Measurements from ENCODE around the gene OXTR. TPM values are rescaled to one million over a fixed set of nuclear protein-coding genes. Genes with fewer than 3 reads are reported as not detected.

OXTR gene
- total RNA-seq, 1 donor from 2014 or later = 0.25 TPM

GRCh38 chr3:8768364-8769087 is 887 bp downstream of the OXTR start:
- Histone ChIP-seq H3K36me3 (no peaks in the 10 kb centered on the region), H3K27ac (no peak overlapping the region), H3K4me1 (peaks cover 21% of the 10 kb centered on the region), H3K27me3 (peaks cover 6% of the 10 kb centered on the region), H3K4me3 (peak overlapping the region; percentile 14 to 38), H3K9me3 (no peaks in the 10 kb centered on the region)
- TF ChIP-seq POLR2A (IDR thresholded peaks at IDR 0.05) (no peak), POLR2AphosphoS5 (IDR thresholded peaks at IDR 0.05; ENCODE audit: insufficient read depth in 1 of 2, low read depth in 1 of 2) (no peak), CTCF (IDR thresholded peaks at IDR 0.05) (no peak)
- intact Hi-C loops (cut with DNase I) = no loop called here
- DNase-seq (ENCODE audit: extremely low spot score in 2 of 2) = no peak

DNA sequence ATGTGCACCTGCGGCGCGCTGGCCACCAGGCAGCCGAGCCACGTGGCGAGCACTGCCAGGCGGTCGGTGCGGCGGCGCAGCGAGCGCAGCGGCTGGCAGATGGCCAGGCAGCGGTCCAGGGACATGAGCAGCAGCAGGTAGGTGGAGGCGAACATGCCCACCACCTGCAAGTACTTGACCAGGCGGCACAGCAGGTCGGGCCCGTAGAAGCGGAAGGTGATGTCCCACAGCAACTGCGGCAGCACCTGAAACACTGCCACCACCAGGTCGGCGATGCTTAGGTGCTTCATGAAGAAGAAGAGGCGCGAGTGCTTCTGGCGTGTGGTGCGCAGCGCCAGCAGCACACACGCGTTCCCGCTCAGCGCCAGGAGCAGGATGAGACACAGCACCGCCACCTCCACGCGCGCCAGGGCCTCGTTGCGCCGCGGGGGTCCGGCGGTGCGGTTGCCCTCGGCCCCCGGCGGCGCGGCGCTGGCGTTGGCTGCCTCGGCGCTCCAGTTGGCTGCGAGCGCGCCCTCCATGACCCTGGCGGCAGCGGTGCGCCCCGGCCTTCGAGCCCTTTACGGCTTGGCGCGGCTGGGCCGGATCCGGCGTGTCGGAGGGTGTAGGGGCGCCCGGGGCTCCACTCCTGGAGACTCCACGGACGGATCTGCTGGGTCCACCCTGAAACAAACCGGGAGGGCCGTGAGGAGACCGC is 1.6 kb downstream of the OXTR start:
- DNase-seq (ENCODE audit: extremely low spot score in 2 of 2) = peak; percentile 75 to 88
- H3K27me3 ChIP-seq = peaks cover 6% of the 10 kb centered on the region
- no peaks in the 10 kb centered on the region for H3K36me3 ChIP-seq
- H3K4me1 ChIP-seq = peaks cover 21% of the 10 kb centered on the region
- peak overlapping the region in 1 of 2 donors; percentile 38 for H3K4me3 ChIP-seq
- H3K27ac ChIP-seq = no peak overlapping the region
- H3K9me3 ChIP-seq = no peaks in the 10 kb centered on the region
- intact Hi-C loops (cut with DNase I) = no loop called here
- TF ChIP-seq CTCF (IDR thresholded peaks at IDR 0.05) (no peak), POLR2A (IDR thresholded peaks at IDR 0.05) (no peak), POLR2AphosphoS5 (IDR thresholded peaks at IDR 0.05; ENCODE audit: insufficient read depth in 1 of 2, low read depth in 1 of 2) (no peak)

GRCh38 chr3:8767256-8767666 is 2.2 kb downstream of the OXTR start:
- TF ChIP-seq POLR2A (IDR thresholded peaks at IDR 0.05) = no peak
- TF ChIP-seq CTCF (IDR thresholded peaks at IDR 0.05) = no peak
- no peak for TF ChIP-seq POLR2AphosphoS5 (IDR thresholded peaks at IDR 0.05; ENCODE audit: insufficient read depth in 1 of 2, low read depth in 1 of 2)
- Histone ChIP-seq H3K4me1 (peaks cover 21% of the 10 kb centered on the region), H3K9me3 (no peaks in the 10 kb centered on the region), H3K4me3 (peak overlapping the region in 1 of 2 donors; percentile 38), H3K36me3 (no peaks in the 10 kb centered on the region), H3K27ac (no peak overlapping the region), H3K27me3 (peaks cover 6% of the 10 kb centered on the region)
- DNase-seq (ENCODE audit: extremely low spot score in 2 of 2) = no peak
- intact Hi-C loops (cut with DNase I) = no loop called here

- no peak for TF ChIP-seq CTCF (IDR thresholded peaks at IDR 0.05)
- no peak for TF ChIP-seq POLR2AphosphoS5 (IDR thresholded peaks at IDR 0.05; ENCODE audit: insufficient read depth in 1 of 2, low read depth in 1 of 2)
- no peak for TF ChIP-seq POLR2A (IDR thresholded peaks at IDR 0.05)
- Histone ChIP-seq H3K4me1 (peaks cover 21% of the 10 kb centered on the region), H3K27me3 (peaks cover 6% of the 10 kb centered on the region), H3K9me3 (no peaks in the 10 kb centered on the region), H3K36me3 (no peaks in the 10 kb centered on the region), H3K27ac (no peak overlapping the region), H3K4me3 (no peak overlapping the region)
- intact Hi-C loops (cut with DNase I) = no loop called here
- peak in 1 of 2 donors; percentile 82 for DNase-seq (ENCODE audit: extremely low spot score in 2 of 2)
These were observed 3.3 kb downstream of the OXTR start for GRCh38 chr3:8766148-8766547.

DNA sequence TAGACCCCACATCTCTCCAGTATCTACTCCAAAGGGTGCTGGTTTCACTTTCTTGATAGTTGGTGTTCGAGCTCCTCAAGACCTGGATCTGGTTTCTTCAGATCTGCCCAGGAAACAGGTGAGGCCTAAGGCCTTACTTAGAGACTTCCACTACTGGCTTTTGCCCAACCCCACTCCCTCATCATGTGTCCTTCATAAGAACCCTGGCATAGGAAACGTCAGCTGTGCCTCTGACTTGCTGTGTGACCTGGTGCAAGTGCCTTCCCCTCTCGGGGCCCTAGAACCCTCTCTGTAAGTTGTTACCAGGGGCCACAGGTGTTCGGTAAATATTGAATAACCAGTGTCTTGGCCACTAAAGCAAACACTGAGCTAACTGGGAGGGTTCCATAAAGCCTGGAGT is 3.9 kb downstream of the OXTR start:
- Histone ChIP-seq H3K9me3 (no peaks in the 10 kb centered on the region), H3K4me3 (no peak overlapping the region), H3K36me3 (no peaks in the 10 kb centered on the region), H3K27me3 (peaks cover 6% of the 10 kb centered on the region), H3K4me1 (peaks cover 21% of the 10 kb centered on the region), H3K27ac (no peak overlapping the region)
- no peak for TF ChIP-seq CTCF (IDR thresholded peaks at IDR 0.05)
- TF ChIP-seq POLR2A (IDR thresholded peaks at IDR 0.05) = no peak
- TF ChIP-seq POLR2AphosphoS5 (IDR thresholded peaks at IDR 0.05; ENCODE audit: insufficient read depth in 1 of 2, low read depth in 1 of 2) = no peak
- intact Hi-C loops (cut with DNase I) = no loop called here
- no peak for DNase-seq (ENCODE audit: extremely low spot score in 2 of 2)

All from vagina (tissue), 2 donors.